ENCODE results near the gene GON7. TPM values are rescaled to one million over a fixed set of nuclear protein-coding genes. Genes with fewer than 3 reads are reported as not detected.

GON7 gene
- total RNA-seq, 2 experiments from 2014 or later: 20.3 to 21.3 TPM

DNA sequence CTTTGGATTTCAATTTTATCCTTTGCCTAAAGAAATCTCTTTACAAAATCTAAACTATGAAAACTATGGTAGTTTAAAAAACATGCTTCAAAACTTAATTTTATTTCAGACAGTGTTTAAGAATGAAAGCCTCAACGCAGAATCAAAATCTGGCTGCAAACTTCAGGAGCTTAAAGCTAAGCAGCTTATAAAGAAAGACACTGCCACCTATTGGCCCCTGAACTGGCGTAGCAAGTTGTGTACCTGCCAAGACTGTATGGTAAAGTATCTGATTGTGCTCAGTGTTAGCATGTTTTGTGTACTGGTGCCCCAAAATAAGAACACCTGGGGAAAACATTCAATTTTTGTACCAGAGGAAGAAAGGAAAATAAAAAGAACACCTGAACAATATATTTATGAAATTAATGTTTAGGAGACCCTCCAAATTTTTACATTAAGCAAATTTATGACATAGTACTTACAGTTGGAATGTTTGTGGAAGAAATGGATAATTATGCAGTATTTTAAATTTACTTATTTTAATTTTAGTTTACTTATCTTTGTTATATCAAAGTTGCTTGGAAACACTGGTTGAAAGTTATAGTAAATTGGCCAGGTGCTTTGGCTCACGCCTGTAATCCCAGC is 12.3 kb upstream of the GON7 start:
- Mint-ChIP-seq H3K4me3 (no peak overlapping the region), H3K36me3 (peaks cover 36% of the 10 kb centered on the region), H3K27ac (no peak overlapping the region)

DNA sequence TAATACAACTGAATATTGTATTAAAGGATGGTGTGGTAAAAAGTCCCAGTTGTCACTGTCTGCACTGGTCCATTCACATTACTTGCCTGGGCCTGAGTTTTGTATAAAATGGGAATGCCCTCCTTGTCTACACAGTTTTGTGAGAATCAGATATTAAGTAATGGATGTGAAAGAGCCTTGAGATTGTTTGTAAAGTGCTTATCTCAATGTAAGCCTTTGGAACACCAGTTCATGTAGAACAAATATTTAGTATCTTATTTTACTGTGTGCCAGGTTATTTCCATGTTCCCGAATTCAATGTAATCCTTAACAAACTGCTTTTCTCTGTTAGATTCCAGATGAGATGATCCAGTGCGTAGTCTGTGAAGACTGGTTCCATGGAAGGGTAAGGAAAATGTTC is 7.7 kb upstream of the GON7 start:
- H3K4me3 Mint-ChIP-seq: no peak overlapping the region
- peaks cover 5% of the 10 kb centered on the region for H3K4me1 Mint-ChIP-seq
- H3K27me3 Mint-ChIP-seq: no peaks in the 10 kb centered on the region
- no peaks in the 10 kb centered on the region for H3K9me3 Mint-ChIP-seq
- H3K27ac Mint-ChIP-seq: no peak overlapping the region
- peaks cover 14% of the 10 kb centered on the region for H3K36me3 Mint-ChIP-seq
- DNase-seq: no peak

More for the DNA sequence above, 12.3 kb upstream of the GON7 start:
- no peaks in the 10 kb centered on the region for H3K27me3 Mint-ChIP-seq
- peaks cover 8% of the 10 kb centered on the region for H3K4me1 Mint-ChIP-seq
- H3K9me3 Mint-ChIP-seq: no peaks in the 10 kb centered on the region
- DNase-seq: no peak

DNA sequence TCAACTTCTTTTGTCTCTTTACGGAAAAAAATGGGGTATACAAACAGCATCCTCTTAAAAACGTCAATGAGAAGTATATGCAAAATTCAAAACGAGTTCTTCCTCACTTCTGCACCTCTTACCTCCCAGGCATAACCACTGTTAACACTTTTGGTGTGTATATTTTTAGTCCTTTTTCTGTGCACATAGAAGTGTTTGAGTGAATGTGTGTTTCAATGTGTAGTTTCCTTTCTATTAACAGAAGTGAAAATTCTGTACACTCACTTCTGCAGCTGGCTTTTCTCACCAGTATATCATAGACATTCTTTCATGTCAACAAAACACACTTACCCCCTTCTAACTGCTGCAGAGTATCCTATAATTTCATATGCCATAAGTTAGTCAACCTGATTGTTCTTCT is 5.6 kb upstream of the GON7 start:
- Mint-ChIP-seq H3K27me3 (no peaks in the 10 kb centered on the region), H3K4me1 (peaks cover 13% of the 10 kb centered on the region), H3K36me3 (peaks cover 10% of the 10 kb centered on the region), H3K9me3 (no peaks in the 10 kb centered on the region), H3K4me3 (no peak overlapping the region), H3K27ac (peak overlapping the region; percentile 30)
- DNase-seq: no peak

DNA sequence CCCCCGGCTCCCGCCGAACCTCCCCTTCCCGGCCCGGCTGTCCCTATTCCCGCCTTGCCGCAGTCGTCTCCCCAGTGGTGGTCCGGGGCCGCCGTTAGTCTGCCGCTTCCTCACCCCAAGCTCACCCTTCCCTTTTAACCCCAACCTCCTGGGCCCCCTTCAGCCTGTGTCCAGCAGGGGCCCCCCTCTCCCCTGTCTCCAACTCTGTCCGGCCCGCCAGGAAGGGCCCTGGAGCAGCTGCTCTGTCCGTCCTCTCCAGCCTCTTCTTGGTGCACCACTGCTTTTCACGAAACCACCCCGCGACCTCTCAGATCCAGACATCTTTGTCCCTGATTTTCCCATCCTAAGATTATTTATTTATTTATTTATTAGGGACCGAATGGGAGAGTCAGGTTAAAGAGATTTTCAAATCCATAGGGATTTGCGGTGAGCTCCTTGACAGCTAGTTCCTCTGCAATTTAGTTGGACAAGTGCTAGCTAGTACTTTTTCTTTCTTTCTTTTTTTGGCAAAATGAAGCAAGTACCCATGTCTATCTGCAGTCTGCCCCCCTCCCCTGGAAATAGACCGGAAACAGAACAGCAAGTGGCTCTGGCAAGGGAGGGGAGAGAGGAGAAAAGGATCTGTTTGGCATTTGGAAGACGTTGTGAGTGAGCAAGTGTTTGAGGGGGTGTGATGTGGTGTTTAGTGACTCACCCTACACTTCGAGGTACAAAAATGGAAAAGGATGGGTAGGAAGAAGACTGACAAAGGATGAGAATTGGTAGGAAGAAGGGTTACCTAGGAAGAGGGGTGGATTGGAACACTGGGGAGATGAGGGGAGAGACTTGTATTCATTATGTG is 823 bp upstream of the GON7 start:
- Mint-ChIP-seq H3K27ac (peak overlapping the region; percentile 98), H3K4me3 (peak overlapping the region; percentile 100)
- DNase-seq: peak; percentile 37

DNA sequence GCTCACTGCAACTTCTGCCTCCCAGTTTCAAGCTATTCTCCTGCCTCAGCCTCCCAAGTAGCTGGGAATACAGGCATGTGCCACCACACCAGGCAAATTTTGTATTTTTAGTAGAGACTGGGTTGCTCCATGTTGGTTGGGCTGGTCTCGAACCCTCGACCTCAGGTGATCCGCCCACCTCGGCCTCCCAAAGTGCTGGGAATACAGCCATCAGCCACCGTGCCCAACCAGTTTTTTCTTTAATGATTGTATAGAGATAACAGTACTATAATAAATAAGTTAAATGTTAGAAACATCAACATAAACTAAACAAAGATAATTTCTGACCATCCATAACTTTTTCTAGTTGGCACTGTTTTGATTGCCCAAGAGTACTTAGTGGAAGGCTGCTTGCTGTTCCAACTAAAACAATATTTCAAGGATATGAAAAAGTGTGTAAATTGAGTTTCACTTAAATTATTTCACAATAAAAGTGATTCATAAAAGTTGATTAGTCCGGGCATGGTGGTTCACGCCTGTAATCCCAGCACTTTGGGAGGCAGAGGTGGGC is 5.6 kb downstream of the GON7 start:
- DNase-seq: no peak
- Mint-ChIP-seq H3K27me3 (no peaks in the 10 kb centered on the region), H3K9me3 (no peaks in the 10 kb centered on the region), H3K36me3 (peaks cover 21% of the 10 kb centered on the region), H3K4me1 (peaks cover 12% of the 10 kb centered on the region), H3K27ac (no peak overlapping the region), H3K4me3 (no peak overlapping the region)

More for the DNA sequence above, 823 bp upstream of the GON7 start:
- Mint-ChIP-seq H3K9me3 (no peaks in the 10 kb centered on the region), H3K27me3 (no peaks in the 10 kb centered on the region), H3K4me1 (peaks cover 23% of the 10 kb centered on the region), H3K36me3 (peaks cover 18% of the 10 kb centered on the region)

DNA sequence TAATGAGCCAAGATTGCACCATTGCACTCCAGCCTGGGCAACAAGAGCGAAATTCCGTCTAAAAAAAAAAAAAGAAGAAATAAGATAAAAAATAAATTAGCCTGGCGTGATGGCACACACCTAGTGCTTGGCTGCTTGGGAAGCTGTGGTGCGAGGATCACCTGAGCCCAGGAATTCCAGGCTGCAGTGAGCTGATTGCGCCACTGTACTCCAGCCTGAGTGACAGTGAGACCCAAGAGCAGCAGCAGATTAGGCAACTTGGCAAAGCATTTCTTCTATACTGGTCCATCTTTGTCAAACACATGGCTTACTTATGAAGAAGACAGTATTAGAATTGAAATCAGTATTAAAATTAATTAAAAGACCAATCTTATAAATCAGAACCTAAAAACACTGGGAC is 6.3 kb downstream of the GON7 start:
- Mint-ChIP-seq H3K4me1 (peaks cover 12% of the 10 kb centered on the region), H3K27me3 (no peaks in the 10 kb centered on the region), H3K9me3 (no peaks in the 10 kb centered on the region), H3K4me3 (no peak overlapping the region), H3K36me3 (peaks cover 21% of the 10 kb centered on the region), H3K27ac (no peak overlapping the region)
- no peak for DNase-seq

DNA sequence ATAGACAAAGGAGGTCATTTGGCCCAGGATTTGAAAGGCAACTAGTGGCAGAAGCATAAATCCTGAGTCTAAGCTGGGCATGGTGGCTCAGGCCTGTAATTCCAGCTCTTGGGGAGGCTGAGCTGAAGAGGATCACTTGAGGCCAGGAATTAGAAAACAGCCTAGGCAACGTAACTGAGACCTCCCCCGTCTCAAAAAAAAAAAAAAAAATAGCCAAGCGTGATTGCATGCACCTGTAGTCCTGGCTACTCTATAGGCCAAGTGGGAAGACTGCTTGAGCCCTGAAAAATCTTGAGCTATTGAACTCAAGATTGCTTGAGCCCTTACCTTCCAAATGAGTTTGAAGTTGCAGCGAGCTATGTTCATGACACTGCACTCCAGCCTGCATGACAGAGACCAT is 7.8 kb downstream of the GON7 start:
- Mint-ChIP-seq H3K9me3 (no peaks in the 10 kb centered on the region), H3K36me3 (peaks cover 13% of the 10 kb centered on the region), H3K27me3 (no peaks in the 10 kb centered on the region), H3K4me3 (no peak overlapping the region), H3K4me1 (peaks cover 3% of the 10 kb centered on the region), H3K27ac (no peak overlapping the region)
- DNase-seq: no peak

DNA sequence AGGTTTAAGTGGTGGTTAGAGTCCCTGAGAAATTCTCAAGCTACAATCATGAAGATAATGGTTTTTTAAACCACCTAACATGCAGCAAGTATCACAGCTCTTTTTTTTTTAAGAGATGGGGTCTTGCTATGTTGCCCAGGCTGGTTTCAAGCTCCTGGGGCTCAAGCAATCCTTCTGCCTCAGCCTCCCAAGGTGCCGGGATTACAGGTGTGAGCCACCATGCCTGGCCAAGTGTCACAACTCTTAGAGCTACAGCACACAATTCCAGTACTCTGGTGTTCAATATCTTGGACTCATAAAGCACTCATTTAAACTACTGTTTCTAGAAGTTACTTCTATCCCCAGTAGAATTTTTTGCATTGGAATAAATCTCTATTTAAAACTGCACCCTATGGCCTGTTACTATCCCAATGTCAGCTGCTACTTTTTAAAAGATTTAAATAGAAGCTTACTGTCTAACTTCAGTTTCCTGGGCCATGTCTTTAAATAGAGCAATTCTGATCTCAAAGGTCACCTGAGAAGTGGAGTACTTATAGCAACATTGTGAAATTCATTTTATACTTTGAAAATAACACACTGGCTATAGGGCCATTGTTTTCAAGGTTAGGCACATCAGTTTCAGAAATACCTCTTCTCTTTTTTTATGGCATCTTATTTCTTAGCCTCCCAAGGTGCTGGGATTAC is 11.4 kb downstream of the GON7 start:
- H3K4me3 Mint-ChIP-seq: no peak overlapping the region
- no peak for DNase-seq
- no peaks in the 10 kb centered on the region for H3K27me3 Mint-ChIP-seq
- H3K27ac Mint-ChIP-seq: no peak overlapping the region
- peaks cover 5% of the 10 kb centered on the region for H3K4me1 Mint-ChIP-seq
- H3K36me3 Mint-ChIP-seq: peaks cover 11% of the 10 kb centered on the region
- no peaks in the 10 kb centered on the region for H3K9me3 Mint-ChIP-seq

DNA sequence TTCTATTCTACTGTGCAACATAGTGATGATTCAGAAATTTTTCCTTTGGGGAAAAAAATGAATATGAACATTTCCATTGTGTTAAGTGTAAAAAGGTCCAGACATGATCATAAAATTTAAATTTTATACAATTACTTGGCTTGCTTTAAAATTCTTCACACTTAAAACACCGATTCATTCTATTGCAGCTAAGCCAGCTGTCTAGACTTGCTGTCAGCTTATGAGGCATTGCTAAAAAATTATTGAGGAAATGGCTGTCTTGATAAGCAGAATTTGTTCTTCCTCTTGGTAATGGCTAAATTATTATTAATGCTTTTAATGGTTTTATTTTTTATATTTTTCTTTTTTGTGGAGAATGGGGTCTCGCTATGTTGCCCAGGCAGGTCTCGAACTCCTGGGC is 19.9 kb downstream of the GON7 start:
- no peak for DNase-seq
- no peak overlapping the region for H3K27ac Mint-ChIP-seq
- H3K9me3 Mint-ChIP-seq: no peaks in the 10 kb centered on the region
- H3K4me1 Mint-ChIP-seq: peaks cover 39% of the 10 kb centered on the region
- no peak overlapping the region for H3K4me3 Mint-ChIP-seq
- H3K27me3 Mint-ChIP-seq: no peaks in the 10 kb centered on the region
- peaks cover 20% of the 10 kb centered on the region for H3K36me3 Mint-ChIP-seq

DNA sequence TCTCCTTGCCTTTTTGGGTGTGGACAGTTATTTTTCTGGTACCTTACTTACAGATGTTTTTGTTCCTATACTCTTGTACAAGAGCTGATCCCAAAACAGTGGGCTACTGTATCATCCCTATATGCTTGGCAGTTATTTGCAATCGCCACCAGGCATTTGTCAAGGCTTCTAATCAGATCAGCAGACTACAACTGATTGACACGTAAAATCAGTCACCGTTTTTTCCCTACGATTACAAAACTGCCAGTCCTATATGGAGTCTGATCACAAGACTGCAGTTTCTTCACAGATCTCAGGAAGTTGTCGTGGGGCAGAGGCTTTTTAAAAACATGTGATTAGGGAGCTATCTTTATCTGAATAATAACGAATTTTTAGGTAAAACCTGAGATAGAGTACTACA is 20.4 kb downstream of the GON7 start:
- Mint-ChIP-seq H3K27me3 (no peaks in the 10 kb centered on the region), H3K4me1 (peaks cover 42% of the 10 kb centered on the region), H3K4me3 (peak overlapping the region; percentile 64), H3K9me3 (no peaks in the 10 kb centered on the region), H3K36me3 (peaks cover 23% of the 10 kb centered on the region), H3K27ac (no peak overlapping the region)
- DNase-seq: no peak

DNA sequence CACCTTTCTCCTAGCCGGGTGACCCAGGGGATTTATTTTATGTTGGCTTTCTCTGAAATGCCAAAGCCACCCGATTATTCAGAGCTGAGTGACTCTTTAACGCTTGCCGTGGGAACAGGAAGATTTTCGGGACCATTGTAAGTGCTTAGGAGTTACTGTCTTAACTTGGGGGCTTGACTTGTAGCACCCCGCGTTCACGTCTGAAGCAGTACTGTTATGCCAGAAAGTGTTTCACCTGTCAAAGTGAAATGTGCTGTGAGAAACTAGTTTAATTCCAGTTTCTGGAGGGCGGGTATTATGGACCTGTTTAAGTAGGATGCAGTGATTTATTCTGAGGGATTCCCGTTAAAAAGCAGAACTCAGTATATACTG is 21.5 kb downstream of the GON7 start:
- DNase-seq: no peak
- H3K4me1 Mint-ChIP-seq: peaks cover 42% of the 10 kb centered on the region
- H3K27ac Mint-ChIP-seq: peak overlapping the region; percentile 89
- H3K36me3 Mint-ChIP-seq: peaks cover 23% of the 10 kb centered on the region
- no peaks in the 10 kb centered on the region for H3K9me3 Mint-ChIP-seq
- peak overlapping the region; percentile 95 for H3K4me3 Mint-ChIP-seq
- no peaks in the 10 kb centered on the region for H3K27me3 Mint-ChIP-seq

DNA sequence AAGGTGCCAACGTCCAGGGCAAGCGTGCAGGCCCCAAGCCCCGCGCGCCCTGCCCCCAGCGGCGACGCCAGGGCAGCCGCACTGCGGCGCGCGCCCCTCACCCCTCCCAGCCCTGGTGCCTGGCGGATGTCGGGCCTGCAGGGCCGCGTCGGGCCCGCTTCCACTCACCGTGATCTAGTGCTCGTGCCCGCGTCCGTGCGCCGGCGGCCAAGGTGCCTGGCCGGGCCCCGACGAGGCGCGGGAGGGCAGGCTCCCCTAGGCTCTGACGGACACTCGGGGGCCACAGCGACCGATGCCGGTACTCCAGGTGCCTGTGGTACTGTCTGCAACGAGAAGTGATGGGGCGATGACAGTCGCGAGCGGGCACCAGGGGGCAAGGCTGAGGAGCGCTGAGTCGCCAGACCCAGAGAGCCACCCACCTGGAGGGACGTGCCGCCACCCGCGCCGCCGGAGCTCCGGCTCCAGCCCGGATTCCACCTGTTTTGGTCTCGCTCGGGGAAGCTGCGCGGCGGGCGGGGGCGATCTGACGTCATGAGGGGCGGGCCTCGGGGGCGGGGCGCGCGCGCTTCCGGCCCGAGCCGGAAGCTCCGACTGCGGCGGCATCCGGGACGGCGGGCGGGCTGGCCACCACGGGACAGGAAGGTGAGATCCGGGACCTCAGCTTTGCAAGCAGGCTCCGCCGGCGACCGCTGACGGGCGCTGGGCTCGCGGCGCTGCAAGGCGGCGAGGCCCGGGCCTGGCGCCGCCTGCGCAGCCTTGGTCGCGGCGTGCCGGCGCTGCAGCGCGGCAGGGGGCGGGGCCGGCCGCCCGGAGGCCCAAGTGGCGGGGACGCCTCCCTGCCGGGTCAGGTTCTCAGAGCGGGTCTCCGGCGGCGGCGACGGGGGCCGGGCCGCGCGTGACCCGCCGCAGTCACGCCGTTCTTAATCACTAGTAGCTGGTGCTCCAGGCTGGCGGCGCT is 22.2 kb downstream of the GON7 start, which contains the start of the genes LYSET and MOAP1:
Gene LYSET (plus strand): TSS at position 927 of the 958 bp plus-strand sequence. CDS start 89 bp downstream, outside the sequence.
Gene MOAP1 (minus strand): TSS at position 507 of the 958 bp plus-strand sequence. CDS start 655 bp downstream, outside the sequence.
- peaks cover 42% of the 10 kb centered on the region for H3K4me1 Mint-ChIP-seq
- H3K27me3 Mint-ChIP-seq: no peaks in the 10 kb centered on the region
- no peaks in the 10 kb centered on the region for H3K9me3 Mint-ChIP-seq
- H3K36me3 Mint-ChIP-seq: peaks cover 23% of the 10 kb centered on the region
- peak; percentile 90 for DNase-seq
- peak within 1 kb of the TSS; percentile 98 for H3K4me3 Mint-ChIP-seq
- peak within 1 kb of the TSS; percentile 89 for H3K27ac Mint-ChIP-seq

DNA sequence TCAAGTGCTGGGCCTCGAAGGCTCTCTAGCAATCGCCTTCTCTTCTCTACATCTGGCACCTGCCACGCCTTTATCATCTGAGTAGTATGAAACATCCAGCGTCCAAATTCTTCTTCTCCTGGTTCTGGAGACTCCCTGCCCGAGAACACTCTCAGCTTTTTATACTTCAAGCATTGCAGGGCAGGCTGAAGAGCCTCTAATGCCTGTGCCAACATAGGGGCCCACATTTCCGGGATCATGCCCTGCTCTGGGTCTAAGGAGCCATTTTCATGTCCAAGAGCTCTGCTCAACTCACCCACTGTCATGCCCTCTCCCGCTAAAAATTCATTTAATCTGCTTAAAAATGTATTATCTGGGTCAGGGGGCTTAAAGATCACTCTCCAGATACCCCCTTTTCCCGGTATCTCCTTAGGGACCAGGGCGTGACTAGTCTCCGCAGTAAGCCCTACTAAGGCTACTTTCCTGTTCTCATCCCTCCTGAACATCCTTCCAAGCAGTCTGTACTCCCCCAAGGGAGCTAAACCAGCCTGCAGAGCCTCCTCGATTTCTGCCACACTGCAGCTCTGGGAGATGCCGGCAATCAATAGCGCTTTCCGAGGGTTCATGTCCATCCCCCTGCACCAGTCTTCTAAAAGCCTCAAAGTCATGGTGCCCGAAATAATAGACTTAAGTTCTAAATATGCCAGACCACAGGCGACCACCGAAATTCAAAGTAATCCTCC is 23.1 kb downstream of the GON7 start:
- Mint-ChIP-seq H3K27ac (peak overlapping the region; percentile 86), H3K9me3 (no peaks in the 10 kb centered on the region), H3K36me3 (peaks cover 23% of the 10 kb centered on the region), H3K27me3 (no peaks in the 10 kb centered on the region), H3K4me1 (peaks cover 39% of the 10 kb centered on the region), H3K4me3 (peak overlapping the region; percentile 98)
- DNase-seq: no peak

Measured in activated naive CD8-positive, alpha-beta T cell treated with anti-CD3 and anti-CD28 coated beads for 36 hours (primary cell).